ENCODE measurements around the gene MED13L. TPM values are rescaled to one million over a fixed set of nuclear protein-coding genes. Genes with fewer than 3 reads are reported as not detected.

The MED13L gene
- total and polyA plus RNA-seq, 8 donors: 10.3 to 93.8 (median 53.0) TPM

DNA sequence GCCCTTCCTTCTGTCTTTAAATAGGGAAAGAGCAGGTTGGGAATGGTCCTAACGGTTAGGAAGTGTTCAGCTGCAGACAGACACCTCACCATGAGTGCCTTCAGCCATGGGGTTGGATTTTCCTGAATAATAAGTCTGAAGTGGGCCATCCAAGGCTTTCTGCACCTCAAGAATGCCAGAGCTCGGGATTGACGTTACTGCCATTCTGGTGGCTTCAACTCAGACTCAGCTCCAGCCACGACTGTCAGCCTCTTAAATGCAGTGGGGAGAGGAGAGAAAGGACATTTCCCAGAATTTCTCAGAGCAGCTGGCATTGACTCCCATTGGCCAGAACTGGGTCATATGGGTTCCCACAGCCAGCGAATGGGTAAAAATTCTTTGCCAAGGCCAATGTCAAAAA is 363.4 kb downstream of the MED13L start:
- no peak overlapping the region for H3K4me3 ChIP-seq
- no peak overlapping the region for H3K27ac ChIP-seq
- 58 to 72% methylated on average over 5 of the region's 5 CpGs for WGBS, 2 donors
- no peaks in the 10 kb centered on the region for H3K4me1 ChIP-seq
- FAIRE-seq (no peak), DNase-seq (no peak), ATAC-seq (no peak)
- intact Hi-C loops (cut with DNase I): loop anchor here in 1 of 3 donors (10.0 kb wide), 1 partner anchor 1259 kb away; no protein-coding TSS in a partner anchor
- TF ChIP-seq, protein P1, sequence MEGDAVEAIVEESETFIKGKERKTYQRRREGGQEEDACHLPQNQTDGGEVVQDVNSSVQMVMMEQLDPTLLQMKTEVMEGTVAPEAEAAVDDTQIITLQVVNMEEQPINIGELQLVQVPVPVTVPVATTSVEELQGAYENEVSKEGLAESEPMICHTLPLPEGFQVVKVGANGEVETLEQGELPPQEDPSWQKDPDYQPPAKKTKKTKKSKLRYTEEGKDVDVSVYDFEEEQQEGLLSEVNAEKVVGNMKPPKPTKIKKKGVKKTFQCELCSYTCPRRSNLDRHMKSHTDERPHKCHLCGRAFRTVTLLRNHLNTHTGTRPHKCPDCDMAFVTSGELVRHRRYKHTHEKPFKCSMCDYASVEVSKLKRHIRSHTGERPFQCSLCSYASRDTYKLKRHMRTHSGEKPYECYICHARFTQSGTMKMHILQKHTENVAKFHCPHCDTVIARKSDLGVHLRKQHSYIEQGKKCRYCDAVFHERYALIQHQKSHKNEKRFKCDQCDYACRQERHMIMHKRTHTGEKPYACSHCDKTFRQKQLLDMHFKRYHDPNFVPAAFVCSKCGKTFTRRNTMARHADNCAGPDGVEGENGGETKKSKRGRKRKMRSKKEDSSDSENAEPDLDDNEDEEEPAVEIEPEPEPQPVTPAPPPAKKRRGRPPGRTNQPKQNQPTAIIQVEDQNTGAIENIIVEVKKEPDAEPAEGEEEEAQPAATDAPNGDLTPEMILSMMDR (IDR thresholded peaks at IDR 0.05): no peak
- H3K9me3 ChIP-seq: no peaks in the 10 kb centered on the region
- H3K27me3 ChIP-seq: peaks cover 0 to 3% (median 0%) of the 10 kb centered on the region in 4 donors
- no peaks in the 10 kb centered on the region for H3K36me3 ChIP-seq

- TF ChIP-seq, protein P1 (IDR thresholded peaks at IDR 0.05): no peak
- H3K4me3 ChIP-seq: no peak overlapping the region
- no peaks in the 10 kb centered on the region for H3K4me1 ChIP-seq
- intact Hi-C loops (cut with DNase I): loop anchor here in 1 of 3 donors (10.0 kb wide), 1 partner anchor 1258 kb away; no protein-coding TSS in a partner anchor
- no peak overlapping the region for H3K27ac ChIP-seq
- H3K27me3 ChIP-seq: peaks cover 0 to 3% (median 0%) of the 10 kb centered on the region in 4 donors
- FAIRE-seq (no peak), ATAC-seq (no peak), DNase-seq (no peak)
- H3K9me3 ChIP-seq: no peaks in the 10 kb centered on the region
- H3K36me3 ChIP-seq: no peaks in the 10 kb centered on the region
- WGBS, 2 donors: 71 to 85% methylated on average over 1 of the region's 1 CpG
These were observed 365.1 kb downstream of the MED13L start for GRCh38 chr12:115912440-115912839.

DNA sequence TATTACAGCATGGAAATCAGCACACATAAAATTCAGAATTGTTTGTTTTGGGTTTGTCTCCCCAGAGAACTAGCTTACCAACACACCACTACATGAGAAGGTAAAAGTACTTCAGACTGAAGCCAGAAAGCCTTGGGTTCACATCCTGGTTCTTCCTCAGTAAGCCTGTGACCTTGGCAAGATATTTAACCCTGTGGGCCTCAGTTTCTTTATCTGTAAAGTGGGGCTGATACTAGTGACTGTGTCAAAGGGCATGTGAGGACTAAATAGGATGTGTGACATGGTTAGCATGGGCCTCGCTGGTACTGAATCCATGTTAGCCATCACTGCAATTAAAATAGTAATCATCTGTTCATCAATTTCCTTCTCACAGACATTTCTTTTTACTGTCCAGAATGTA is 366.1 kb downstream of the MED13L start:
- intact Hi-C loops (cut with DNase I): loop anchor here in 1 of 3 donors (10.0 kb wide), 1 partner anchor 1257 kb away; no protein-coding TSS in a partner anchor
- DNase-seq (no peak), FAIRE-seq (no peak)

GRCh38 chr12:115910057-115910456 is 367.4 kb downstream of the MED13L start:
- no peak for DNase-seq
- TF ChIP-seq, protein P1 (IDR thresholded peaks at IDR 0.05): no peak
- WGBS, 2 donors: 44 to 49% methylated on average over 5 of the region's 5 CpGs
- Histone ChIP-seq H3K4me3 (no peak overlapping the region), H3K36me3 (no peaks in the 10 kb centered on the region), H3K27me3 (no peaks in the 10 kb centered on the region), H3K27ac (no peak overlapping the region), H3K4me1 (no peaks in the 10 kb centered on the region), H3K9me3 (no peaks in the 10 kb centered on the region)
- no peak for FAIRE-seq
- no peak for ATAC-seq
- intact Hi-C loops (cut with DNase I): loop anchor here in 1 of 3 donors (10.0 kb wide), 1 partner anchor 1255 kb away; no protein-coding TSS in a partner anchor

More for the DNA sequence above, 366.1 kb downstream of the MED13L start:
- Histone ChIP-seq H3K27ac (no peak overlapping the region), H3K9me3 (no peaks in the 10 kb centered on the region), H3K4me1 (no peaks in the 10 kb centered on the region), H3K27me3 (no peaks in the 10 kb centered on the region), H3K4me3 (no peak overlapping the region), H3K36me3 (no peaks in the 10 kb centered on the region)
- WGBS, 2 donors: 68 to 71% methylated on average over 1 of the region's 1 CpG
- no peak for ATAC-seq
- TF ChIP-seq, protein P1 (IDR thresholded peaks at IDR 0.05): no peak

Small RNAs within 50 kb of the gene (microRNA-seq; reads per million reads assigned to microRNA genes)
- 0 reads per million in 2 donors for gene MIR620

Measured in pancreas (tissue), 10 donors.